DMS53 treated with DMSO at 0.1 percent for 48 hours (cell line): Measurements from ENCODE around the gene STUB1.

Source experiments
- DNase-seq: peaks from one replicate; lab custom pipeline; 2025; ENCODE audit not compliant: unreplicated experiment; lab: John Stamatoyannopoulos, UW

Gene STUB1

GRCh38 chr16:711084-711483 lies 30.9 kb downstream of the STUB1 start:
- DNase-seq, result no peak

GRCh38 chr16:711548-712320 lies 31.5 kb downstream of the STUB1 start:
- peak; percentile 34 for DNase-seq

GRCh38 chr16:712740-713250 lies 32.6 kb downstream of the STUB1 start:
- peak; percentile 66 for DNase-seq

- no peak for DNase-seq
Measured at GRCh38 chr16:714079-714478, 33.9 kb downstream of the STUB1 start.

- peak; percentile 42 for DNase-seq
Measured at GRCh38 chr16:714558-715476, 34.6 kb downstream of the STUB1 start, which contains the start of gene METRN. METRN (plus strand) TSS chr16:715118; CDS start chr16:715290, 172 bp downstream.

- no peak for DNase-seq
Measured at GRCh38 chr16:715477-716199, 35.4 kb downstream of the STUB1 start.

- no peak for DNase-seq
Measured at GRCh38 chr16:716200-716568, 36.0 kb downstream of the STUB1 start.

- no peak for DNase-seq
Measured at GRCh38 chr16:716768-717325, 36.6 kb downstream of the STUB1 start.

GRCh38 chr16:717450-718245 lies 37.4 kb downstream of the STUB1 start:
- DNase-seq, result no peak

- no peak for DNase-seq
Measured at GRCh38 chr16:718389-718788, 38.2 kb downstream of the STUB1 start.

GRCh38 chr16:718922-719321 lies 38.7 kb downstream of the STUB1 start:
- no peak for DNase-seq

GRCh38 chr16:719815-720446 lies 39.7 kb downstream of the STUB1 start:
- DNase-seq, result peak; percentile 53

GRCh38 chr16:720447-720989 lies 40.3 kb downstream of the STUB1 start:
- peak; percentile 37 for DNase-seq

GRCh38 chr16:720990-721764 lies 41.0 kb downstream of the STUB1 start, which contains the start of gene ANTKMT:
ANTKMT (plus strand) TSS chr16:721146; CDS start chr16:721275, 129 bp downstream.
- DNase-seq, result peak; percentile 64

- DNase-seq, result no peak
Measured at GRCh38 chr16:721765-722540, 41.7 kb downstream of the STUB1 start.

- no peak for DNase-seq
Measured at GRCh38 chr16:722835-723633, 42.8 kb downstream of the STUB1 start.

GRCh38 chr16:723695-724094 lies 43.5 kb downstream of the STUB1 start:
- DNase-seq, result no peak
